HepG2 (cell line): ENCODE data around the gene VCL. TPM values are rescaled to one million over a fixed set of nuclear protein-coding genes. Genes with fewer than 3 reads are reported as not detected.

Experiments used
- ARID5B ChIP-seq: IDR thresholded peaks from 2 replicates; pipeline ENCODE4 v1.4.0; 2020; ENCODE audit warnings: mild to moderate bottlenecking, missing genetic modification reagents
- GABPA ChIP-seq, 2 experiments: IDR thresholded peaks; 2 replicates each; pipeline ENCODE4 v1.6.1; 2011 to 2016; ENCODE audit warnings: low read depth in 2 of 2, low read length in 1 of 2, missing biosample characterization in 1 of 2, missing genetic modification characterization in 1 of 2
- TEAD3 ChIP-seq: optimal IDR thresholded peaks from 2 replicates; pipeline ENCODE3; 2016; ENCODE audit warnings: borderline replicate concordance
- polyA plus RNA-seq, 8 experiments: library from polyadenylated mRNA; depleted of rRNA in 3 of 8; stranded (reverse) in 7 of 8; unstranded in 1 of 8; fragments of >200 nt; fragmentation: Illumina TruSeq in 4 of 8; extraction: Trizol in 4 of 8; gene quantifications; 2 replicates each; pipeline versions ENCODE4 v1.2.1 to v1.2.3, GENCODE V29; 2011 to 2016; ENCODE audit warnings: low read depth in 4 of 8, missing spikeins in 1 of 8, mixed read lengths in 1 of 8; ENCODE audit not compliant: insufficient read depth in 1 of 8
- total RNA-seq, 5 experiments: library from RNA; depleted of rRNA; stranded (reverse); fragments of >200 nt; fragmentation: Illumina TruSeq; extraction: Trizol; gene quantifications; 2 replicates each; pipeline ENCODE4 v1.2.3, GENCODE V29; 2016; ENCODE audit warnings: low read depth in 1 of 5
- TF ChIP-seq, protein P1 (sequence below): sonication (generic); formaldehyde crosslinking; IDR thresholded peaks from 2 replicates; pipeline ENCODE4 v1.4.0; 2020; ENCODE audit warnings: missing genetic modification reagents
- TF ChIP-seq, protein P2 (sequence below): sonication (generic); formaldehyde crosslinking; IDR thresholded peaks from 2 replicates; pipeline ENCODE4 v1.5.0; 2020; ENCODE audit warnings: missing genetic modification reagents, mild to moderate bottlenecking, borderline replicate concordance

Gene VCL
- total and polyA plus RNA-seq, 2 of the 13 experiments (the other 11 are each of a cell fraction or from before 2014, with no cell fraction given): 17.3 to 26.9 TPM

- 0 out of 2 replicates have a peak, but pooled peaks have one; percentile 10 for TF ChIP-seq ARID5B (CRISPR knock-in tag)
- no peak for TF ChIP-seq GABPA (IDR thresholded peaks at IDR 0.05; ENCODE audit: low read depth, low read length)
- TF ChIP-seq GABPA (CRISPR knock-in tag; IDR thresholded peaks at IDR 0.05; ENCODE audit: low read depth): no peak
- TF ChIP-seq TEAD3 (CRISPR knock-in tag): peak; percentile 37
- TF ChIP-seq, protein P1, sequence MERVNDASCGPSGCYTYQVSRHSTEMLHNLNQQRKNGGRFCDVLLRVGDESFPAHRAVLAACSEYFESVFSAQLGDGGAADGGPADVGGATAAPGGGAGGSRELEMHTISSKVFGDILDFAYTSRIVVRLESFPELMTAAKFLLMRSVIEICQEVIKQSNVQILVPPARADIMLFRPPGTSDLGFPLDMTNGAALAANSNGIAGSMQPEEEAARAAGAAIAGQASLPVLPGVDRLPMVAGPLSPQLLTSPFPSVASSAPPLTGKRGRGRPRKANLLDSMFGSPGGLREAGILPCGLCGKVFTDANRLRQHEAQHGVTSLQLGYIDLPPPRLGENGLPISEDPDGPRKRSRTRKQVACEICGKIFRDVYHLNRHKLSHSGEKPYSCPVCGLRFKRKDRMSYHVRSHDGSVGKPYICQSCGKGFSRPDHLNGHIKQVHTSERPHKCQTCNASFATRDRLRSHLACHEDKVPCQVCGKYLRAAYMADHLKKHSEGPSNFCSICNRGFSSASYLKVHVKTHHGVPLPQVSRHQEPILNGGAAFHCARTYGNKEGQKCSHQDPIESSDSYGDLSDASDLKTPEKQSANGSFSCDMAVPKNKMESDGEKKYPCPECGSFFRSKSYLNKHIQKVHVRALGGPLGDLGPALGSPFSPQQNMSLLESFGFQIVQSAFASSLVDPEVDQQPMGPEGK (CRISPR knock-in tag): peak; percentile 63; the same call in 1 of the 2 replicates
- TF ChIP-seq, protein P2, sequence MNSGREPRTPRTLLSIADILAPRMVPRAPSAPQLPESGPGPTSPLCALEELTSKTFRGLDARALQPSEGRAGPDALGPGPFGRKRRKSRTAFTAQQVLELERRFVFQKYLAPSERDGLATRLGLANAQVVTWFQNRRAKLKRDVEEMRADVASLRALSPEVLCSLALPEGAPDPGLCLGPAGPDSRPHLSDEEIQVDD (CRISPR knock-in tag): no peak
- TF ChIP-seq, all 625 proteins: peak for 28
These were observed 1.2 kb downstream of the VCL start (continued) for GRCh38 chr10:73998929-73999691.
